CD4-positive, alpha-beta T cell treated with Interferon alpha-2 for 1 hour (primary cell): ENCODE measurements around the gene CSF2RB.
A peak's percentile ranks its signal among the peaks of the same experiment; 100 is the strongest.

ENCODE experiments used
- DNase-seq, 2 donors: peaks; one replicate each; pipeline ENCODE4 v3.0.0-alpha.2; 2020 to 2022

The CSF2RB gene

GRCh38 chr22:36913427-36914389 is at the start of gene CSF2RB:
Gene CSF2RB, plus strand, starts transcription at chr22:36913628. Its CDS starts 8,580 bp downstream, at chr22:36922208.
- DNase-seq, result peak; percentile 13 to 55

- no peak for DNase-seq
These were observed 49.4 kb upstream of the CSF2RB start for GRCh38 chr22:36863979-36864378.

- no peak for DNase-seq
These were observed 48.8 kb upstream of the CSF2RB start for GRCh38 chr22:36864454-36865215.

- no peak for DNase-seq
These were observed 48.1 kb upstream of the CSF2RB start for GRCh38 chr22:36865346-36865745.

- DNase-seq, result no peak
These were observed 45.7 kb upstream of the CSF2RB start for GRCh38 chr22:36867695-36868094.

GRCh38 chr22:36868546-36869181 is 44.8 kb upstream of the CSF2RB start:
- no peak for DNase-seq

- no peak for DNase-seq
These were observed 43.2 kb upstream of the CSF2RB start for GRCh38 chr22:36870250-36870649.

GRCh38 chr22:36871669-36872081 is 41.8 kb upstream of the CSF2RB start:
- no peak for DNase-seq

- no peak for DNase-seq
These were observed 41.3 kb upstream of the CSF2RB start for GRCh38 chr22:36872084-36872483.

- no peak for DNase-seq
These were observed 40.4 kb upstream of the CSF2RB start for GRCh38 chr22:36872866-36873498.

- peak; percentile 59 to 66 for DNase-seq
These were observed 39.7 kb upstream of the CSF2RB start for GRCh38 chr22:36873614-36874308.

GRCh38 chr22:36874309-36874696 is 39.1 kb upstream of the CSF2RB start:
- DNase-seq, result no peak

- no peak for DNase-seq
These were observed 38.7 kb upstream of the CSF2RB start for GRCh38 chr22:36874736-36875135.

- DNase-seq, result no peak
These were observed 37.7 kb upstream of the CSF2RB start for GRCh38 chr22:36875741-36876140.

GRCh38 chr22:36879775-36880174 is 33.7 kb upstream of the CSF2RB start:
- DNase-seq, result no peak

GRCh38 chr22:36881504-36882245 is 31.8 kb upstream of the CSF2RB start:
- DNase-seq, result no peak

GRCh38 chr22:36884349-36885158 is 28.9 kb upstream of the CSF2RB start:
- DNase-seq, result no peak

- peak in 1 of 2 donors; percentile 15 for DNase-seq
These were observed 28.0 kb upstream of the CSF2RB start for GRCh38 chr22:36885474-36885873.

- DNase-seq, result no peak
These were observed 27.4 kb upstream of the CSF2RB start for GRCh38 chr22:36886016-36886415.

- DNase-seq, result peak in 1 of 2 donors; percentile 40
These were observed 26.3 kb upstream of the CSF2RB start for GRCh38 chr22:36887162-36887561.
